NOMO-1 treated with DMSO at 0.1 percent for 48 hours (cell line): Measurements from ENCODE around the gene MPV17L.
"Not testable (repeated sequence)": the region's sequence is repeated elsewhere in the genome, so short reads cannot be mapped to it uniquely, and the experiment has no call there.

Experiments
- DNase-seq: peaks from one replicate; lab custom pipeline; 2025; ENCODE audit not compliant: unreplicated experiment; lab: John Stamatoyannopoulos, UW

Gene MPV17L

DNA sequence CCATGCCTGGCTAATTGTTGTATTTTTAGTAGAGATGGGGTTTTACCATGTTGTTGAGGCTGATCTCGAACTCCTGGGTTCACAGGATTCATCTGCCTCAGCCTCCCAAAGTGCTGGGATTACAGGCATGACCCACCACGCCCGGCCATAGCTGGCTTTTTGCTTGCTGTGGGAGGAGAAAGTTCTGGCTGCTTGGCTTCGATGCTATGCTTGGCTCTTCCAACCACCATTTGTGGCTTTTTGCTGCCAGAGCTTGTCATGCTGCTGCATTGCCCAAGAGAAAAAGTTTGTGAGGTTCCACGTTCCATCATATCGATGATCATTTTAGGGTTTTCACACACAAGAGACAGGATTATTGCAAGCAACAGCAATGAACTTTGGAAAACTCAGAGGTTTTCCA is 55.1 kb downstream of the MPV17L start:
- DNase-seq = no peak

GRCh38 chr16:15451098-15451731 is 55.7 kb downstream of the MPV17L start:
- no peak for DNase-seq

GRCh38 chr16:15452246-15452855 is 56.8 kb downstream of the MPV17L start:
- no peak for DNase-seq

- not testable (repeated sequence) for DNase-seq
Measured at GRCh38 chr16:15453296-15453695, 57.7 kb downstream of the MPV17L start.

GRCh38 chr16:15454933-15455332 is 59.4 kb downstream of the MPV17L start:
- not testable (repeated sequence) for DNase-seq

DNA sequence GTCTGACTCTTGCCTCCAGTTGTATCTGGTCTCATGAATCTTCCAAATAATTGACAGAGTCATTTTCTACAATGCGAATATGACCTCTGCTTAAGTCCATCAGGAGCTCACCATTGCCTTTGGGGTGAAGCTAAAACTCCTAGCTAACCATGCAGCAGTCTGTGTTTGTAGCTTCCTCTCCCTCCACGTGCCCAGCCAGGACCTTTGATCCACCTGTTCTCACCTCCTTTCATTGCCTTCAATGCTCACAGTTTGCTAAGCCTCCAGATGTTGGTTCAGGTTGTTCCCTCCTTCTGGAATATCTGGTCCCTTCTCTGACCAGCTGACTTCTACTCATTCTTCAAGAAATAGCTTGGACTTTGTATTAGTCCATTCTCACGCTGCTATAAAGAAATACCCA is 61.8 kb downstream of the MPV17L start:
- no peak for DNase-seq

- DNase-seq = no peak
Measured at GRCh38 chr16:15457958-15458357, 62.4 kb downstream of the MPV17L start.

- no peak for DNase-seq
Measured at GRCh38 chr16:15459791-15460190, 64.2 kb downstream of the MPV17L start.

DNA sequence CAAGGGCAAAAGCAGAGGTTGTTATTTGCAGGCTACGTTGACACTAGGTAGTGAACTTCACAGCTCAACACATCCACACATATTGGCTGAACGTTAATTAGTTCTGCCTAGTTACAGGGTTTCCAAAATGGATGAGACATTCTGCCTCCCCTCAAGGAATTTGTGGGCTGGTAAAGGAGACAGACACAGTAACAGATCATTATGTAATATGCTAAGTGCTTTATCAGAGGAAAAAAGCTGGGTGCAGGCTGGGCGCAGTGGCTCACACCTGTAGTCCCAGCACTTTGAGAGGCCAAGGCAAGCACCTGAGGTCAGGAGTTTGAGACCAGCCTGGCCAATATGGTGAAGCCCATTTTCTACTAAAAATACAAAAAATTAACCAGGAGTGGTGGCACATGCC is 65.0 kb downstream of the MPV17L start:
- DNase-seq = no peak

DNA sequence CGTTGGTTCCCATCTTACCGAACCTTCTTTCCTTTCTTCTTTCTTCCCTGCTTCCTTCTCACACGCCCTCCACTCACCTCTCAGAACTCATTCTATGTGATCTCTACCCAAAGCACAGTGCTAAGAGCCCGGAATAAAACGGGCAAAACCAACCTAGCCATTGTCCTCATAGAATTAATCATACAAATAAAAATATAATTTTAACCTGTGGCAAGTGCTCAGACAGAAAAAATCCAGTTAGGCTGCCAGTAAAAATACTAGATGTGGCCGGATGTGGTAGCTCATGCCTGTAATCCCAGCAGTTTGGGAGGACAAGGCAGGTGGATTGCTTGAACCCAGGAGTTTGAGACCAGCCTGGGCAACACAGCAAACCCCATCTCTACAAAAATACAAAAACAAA is 65.8 kb downstream of the MPV17L start:
- DNase-seq = no peak
